ENCODE measurements around the gene IRF4.

IRF4 gene

GRCh38 chr6:401994-402640, 10.6 kb downstream of the IRF4 start:
- ChIA-PET CTCF (interaction anchor here (1.0 kb wide), 1 partner anchor 12 kb away, joined by 3 read pairs; no protein-coding TSS in a partner anchor), POLR2A (no interaction called here)
- TF ChIP-seq SCRT1 (tag by site-specific recombination; IDR thresholded peaks at IDR 0.05; ENCODE audit: borderline replicate concordance) (no peak), HOXD13 (CRISPR knock-in tag; IDR thresholded peaks at IDR 0.05; ENCODE audit: borderline replicate concordance) (no peak), YY1 (tag by site-specific recombination; IDR thresholded peaks at IDR 0.05) (no peak), ZNF292 (tag by site-specific recombination; IDR thresholded peaks at IDR 0.05; ENCODE audit: borderline replicate concordance, low read depth) (no peak), ZNF280C (tag by site-specific recombination; IDR thresholded peaks at IDR 0.05) (no peak), ZNF677 (tag by site-specific recombination; IDR thresholded peaks at IDR 0.05) (no peak), RBAK (tag by site-specific recombination; IDR thresholded peaks at IDR 0.05) (no peak), BCL11A (tag by site-specific recombination; IDR thresholded peaks at IDR 0.05; ENCODE audit: low read depth) (no peak), ZNF701 (tag by site-specific recombination; IDR thresholded peaks at IDR 0.05) (no peak)
- H3K4me1 ChIP-seq (ENCODE audit: control insufficient read depth, insufficient read depth, low read length): no peaks in the 10 kb centered on the region
- H3K9me3 ChIP-seq (ENCODE audit: control insufficient read depth, insufficient read depth, low read depth, low read length): no peaks in the 10 kb centered on the region
- H3K27ac ChIP-seq (ENCODE audit: extremely low read depth, low read depth, low read length): no peak overlapping the region
- no peak overlapping the region for H3K4me3 ChIP-seq (ENCODE audit: low read depth, low read length)
- no peaks in the 10 kb centered on the region for H3K36me3 ChIP-seq (ENCODE audit: control insufficient read depth in 2 of 2, insufficient read depth in 1 of 2, low read length in 2 of 2)

DNA sequence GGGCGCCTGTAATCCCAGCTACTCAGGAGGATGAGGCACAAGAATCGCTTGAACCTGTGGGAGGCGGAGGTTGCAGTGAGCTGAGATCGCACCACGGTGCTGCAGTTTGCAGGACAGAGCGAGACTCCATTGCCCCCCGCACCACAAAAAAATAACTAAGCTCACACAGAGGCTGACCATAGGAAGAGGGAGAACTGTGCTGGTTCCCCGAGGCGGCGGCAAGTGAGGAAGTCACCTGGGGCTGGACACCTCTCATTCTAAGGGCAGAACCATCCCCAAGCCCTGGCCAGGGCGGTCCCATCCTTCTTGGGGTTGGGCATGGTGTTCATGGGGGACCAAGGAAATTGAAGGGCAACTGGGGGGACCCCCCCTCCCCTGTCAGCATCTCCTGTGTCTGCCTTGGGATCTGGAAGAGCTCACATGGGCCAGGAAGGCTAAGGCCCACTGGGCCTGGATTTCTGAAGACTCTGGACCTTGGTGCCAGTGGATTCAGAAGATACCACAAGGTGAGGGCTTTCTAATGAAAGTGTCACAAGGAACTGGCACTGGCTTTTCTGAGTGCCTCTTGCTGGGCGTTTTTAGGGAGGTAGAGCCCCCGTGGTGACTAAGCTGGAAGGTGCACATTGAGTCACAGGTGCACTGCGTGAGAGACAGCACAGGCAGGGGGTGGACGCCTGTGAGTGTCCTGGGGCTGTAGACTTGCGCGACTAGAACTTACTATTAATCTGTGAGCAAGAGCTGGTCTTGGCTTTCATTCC, 11.5 kb downstream of the IRF4 start:
- no peaks in the 10 kb centered on the region for H3K9me3 ChIP-seq (ENCODE audit: control insufficient read depth, insufficient read depth, low read depth, low read length)
- no peak for TF ChIP-seq ZNF701 (tag by site-specific recombination; IDR thresholded peaks at IDR 0.05)
- no peak for TF ChIP-seq ZSCAN16 (tag by site-specific recombination; IDR thresholded peaks at IDR 0.05)
- no peak for TF ChIP-seq SP3 (tag by site-specific recombination; IDR thresholded peaks at IDR 0.05)
- TF ChIP-seq KLF7 (tag by site-specific recombination; IDR thresholded peaks at IDR 0.05; ENCODE audit: borderline replicate concordance): no peak
- no peak for TF ChIP-seq ZNF274 (IDR thresholded peaks at IDR 0.05; ENCODE audit: low read length)
- no peak for TF ChIP-seq ZNF274 (tag by site-specific recombination; IDR thresholded peaks at IDR 0.05; ENCODE audit: borderline replicate concordance)
- TF ChIP-seq ZNF140 (tag by site-specific recombination; IDR thresholded peaks at IDR 0.05): no peak
- TF ChIP-seq, protein P1, sequence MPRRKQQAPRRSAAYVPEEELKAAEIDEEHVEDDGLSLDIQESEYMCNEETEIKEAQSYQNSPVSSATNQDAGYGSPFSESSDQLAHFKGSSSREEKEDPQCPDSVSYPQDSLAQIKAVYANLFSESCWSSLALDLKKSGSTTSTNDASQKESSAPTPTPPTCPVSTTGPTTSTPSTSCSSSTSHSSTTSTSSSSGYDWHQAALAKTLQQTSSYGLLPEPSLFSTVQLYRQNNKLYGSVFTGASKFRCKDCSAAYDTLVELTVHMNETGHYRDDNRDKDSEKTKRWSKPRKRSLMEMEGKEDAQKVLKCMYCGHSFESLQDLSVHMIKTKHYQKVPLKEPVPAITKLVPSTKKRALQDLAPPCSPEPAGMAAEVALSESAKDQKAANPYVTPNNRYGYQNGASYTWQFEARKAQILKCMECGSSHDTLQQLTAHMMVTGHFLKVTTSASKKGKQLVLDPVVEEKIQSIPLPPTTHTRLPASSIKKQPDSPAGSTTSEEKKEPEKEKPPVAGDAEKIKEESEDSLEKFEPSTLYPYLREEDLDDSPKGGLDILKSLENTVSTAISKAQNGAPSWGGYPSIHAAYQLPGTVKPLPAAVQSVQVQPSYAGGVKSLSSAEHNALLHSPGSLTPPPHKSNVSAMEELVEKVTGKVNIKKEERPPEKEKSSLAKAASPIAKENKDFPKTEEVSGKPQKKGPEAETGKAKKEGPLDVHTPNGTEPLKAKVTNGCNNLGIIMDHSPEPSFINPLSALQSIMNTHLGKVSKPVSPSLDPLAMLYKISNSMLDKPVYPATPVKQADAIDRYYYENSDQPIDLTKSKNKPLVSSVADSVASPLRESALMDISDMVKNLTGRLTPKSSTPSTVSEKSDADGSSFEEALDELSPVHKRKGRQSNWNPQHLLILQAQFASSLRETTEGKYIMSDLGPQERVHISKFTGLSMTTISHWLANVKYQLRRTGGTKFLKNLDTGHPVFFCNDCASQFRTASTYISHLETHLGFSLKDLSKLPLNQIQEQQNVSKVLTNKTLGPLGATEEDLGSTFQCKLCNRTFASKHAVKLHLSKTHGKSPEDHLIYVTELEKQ (tag by site-specific recombination; IDR thresholded peaks at IDR 0.05; ENCODE audit: borderline replicate concordance): no peak
- H3K36me3 ChIP-seq (ENCODE audit: control insufficient read depth in 2 of 2, insufficient read depth in 1 of 2, low read length in 2 of 2): no peaks in the 10 kb centered on the region
- H3K27ac ChIP-seq (ENCODE audit: extremely low read depth, low read depth, low read length): no peak overlapping the region
- ChIA-PET CTCF (interaction anchor here (0.6 to 1.0 kb wide), 2 partner anchors 13 to 831 kb away, joined by 3 read pairs; no protein-coding TSS in a partner anchor), POLR2A (no interaction called here)
- H3K4me1 ChIP-seq (ENCODE audit: control insufficient read depth, insufficient read depth, low read length): no peaks in the 10 kb centered on the region
- H3K4me3 ChIP-seq (ENCODE audit: low read depth, low read length): no peak overlapping the region
